ENCODE results near the gene CSF2.
"Not testable (repeated sequence)": the region's sequence is repeated elsewhere in the genome, so short reads cannot be mapped to it uniquely, and the experiment has no call there.

CSF2 gene

DNA sequence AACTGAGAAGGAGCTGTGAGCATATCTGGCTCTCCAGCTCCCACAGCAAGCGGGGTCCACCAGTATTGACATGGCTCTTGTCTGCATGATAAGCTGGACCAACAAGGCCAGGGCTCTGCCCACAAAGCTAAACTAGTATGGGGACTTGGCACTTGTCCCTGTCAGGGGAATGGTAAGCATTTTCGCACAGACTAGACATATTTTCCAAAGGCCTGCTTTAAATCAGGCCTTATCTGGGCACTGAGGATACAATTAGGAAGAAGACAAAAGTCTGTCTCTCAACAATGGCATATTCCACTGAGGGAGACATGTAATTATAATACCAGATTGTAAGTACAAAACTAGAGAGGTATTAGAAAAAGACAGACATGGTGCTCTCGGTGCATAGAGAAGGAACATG lies 32.1 kb downstream of the CSF2 start:
- TF ChIP-seq, protein P1, sequence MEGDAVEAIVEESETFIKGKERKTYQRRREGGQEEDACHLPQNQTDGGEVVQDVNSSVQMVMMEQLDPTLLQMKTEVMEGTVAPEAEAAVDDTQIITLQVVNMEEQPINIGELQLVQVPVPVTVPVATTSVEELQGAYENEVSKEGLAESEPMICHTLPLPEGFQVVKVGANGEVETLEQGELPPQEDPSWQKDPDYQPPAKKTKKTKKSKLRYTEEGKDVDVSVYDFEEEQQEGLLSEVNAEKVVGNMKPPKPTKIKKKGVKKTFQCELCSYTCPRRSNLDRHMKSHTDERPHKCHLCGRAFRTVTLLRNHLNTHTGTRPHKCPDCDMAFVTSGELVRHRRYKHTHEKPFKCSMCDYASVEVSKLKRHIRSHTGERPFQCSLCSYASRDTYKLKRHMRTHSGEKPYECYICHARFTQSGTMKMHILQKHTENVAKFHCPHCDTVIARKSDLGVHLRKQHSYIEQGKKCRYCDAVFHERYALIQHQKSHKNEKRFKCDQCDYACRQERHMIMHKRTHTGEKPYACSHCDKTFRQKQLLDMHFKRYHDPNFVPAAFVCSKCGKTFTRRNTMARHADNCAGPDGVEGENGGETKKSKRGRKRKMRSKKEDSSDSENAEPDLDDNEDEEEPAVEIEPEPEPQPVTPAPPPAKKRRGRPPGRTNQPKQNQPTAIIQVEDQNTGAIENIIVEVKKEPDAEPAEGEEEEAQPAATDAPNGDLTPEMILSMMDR (IDR thresholded peaks at IDR 0.05; ENCODE audit: low read depth, low read length, poor library complexity, severe bottlenecking): no peak
- no peak for TF ChIP-seq EZH2phosphoT487 (IDR thresholded peaks at IDR 0.05; ENCODE audit: borderline replicate concordance, low read length)
- Histone ChIP-seq H3K4me1 (ENCODE audit: control insufficient read depth, low read length) (peaks cover 30% of the 10 kb centered on the region), H3F3A (ENCODE audit: control insufficient read depth, insufficient read depth) (no peaks in the 10 kb centered on the region), H3K27ac (ENCODE audit: low read depth, low read length) (no peak overlapping the region), H3K4me2 (ENCODE audit: low read length) (no peak overlapping the region), H3K4me3 (ENCODE audit: low read length) (no peak overlapping the region), H3K36me3 (ENCODE audit: control insufficient read depth, low read length) (no peaks in the 10 kb centered on the region), H3K79me2 (ENCODE audit: control insufficient read depth, low read length) (no peaks in the 10 kb centered on the region), H3K9me3 (ENCODE audit: control insufficient read depth, insufficient read depth, low read length) (no peaks in the 10 kb centered on the region), H4K20me1 (ENCODE audit: control insufficient read depth, insufficient read depth, low read depth, low read length) (no peaks in the 10 kb centered on the region), H3K9me2 (replicated peaks; ENCODE audit: control insufficient read depth, low read length) (no peaks in the 10 kb centered on the region), H3K27me3 (ENCODE audit: control insufficient read depth, low read length) (peaks cover 4% of the 10 kb centered on the region; the same call in 1 of the 2 replicates)

DNA sequence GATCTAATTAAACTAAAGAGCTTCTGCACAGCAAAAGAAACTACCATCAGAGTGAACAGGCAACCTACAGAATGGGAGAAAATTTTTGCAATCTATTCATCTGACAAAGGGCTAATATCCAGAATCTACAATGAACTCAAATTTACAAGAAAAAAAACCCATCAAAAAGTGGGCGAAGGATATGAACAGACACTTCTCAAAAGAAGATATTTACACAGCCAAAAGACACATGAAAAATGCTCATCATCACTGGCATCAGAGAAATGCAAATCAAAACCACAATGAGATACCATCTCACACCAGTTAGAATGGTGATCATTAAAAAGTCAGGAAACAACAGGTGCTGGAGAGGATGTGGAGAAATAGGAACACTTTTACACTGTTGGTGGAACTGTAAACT lies 34.9 kb downstream of the CSF2 start:
- H3K36me3 ChIP-seq (ENCODE audit: control insufficient read depth, low read length); H3K79me2 ChIP-seq (ENCODE audit: control insufficient read depth, low read length); H3K9me3 ChIP-seq (ENCODE audit: control insufficient read depth, insufficient read depth, low read length); H4K20me1 ChIP-seq (ENCODE audit: control insufficient read depth, insufficient read depth, low read depth, low read length); H3K9me2 ChIP-seq (replicated peaks; ENCODE audit: control insufficient read depth, low read length); H3K4me3 ChIP-seq (ENCODE audit: low read length); H3K27ac ChIP-seq (ENCODE audit: low read depth, low read length); H3K27me3 ChIP-seq (ENCODE audit: control insufficient read depth, low read length); H3K4me2 ChIP-seq (ENCODE audit: low read length); H3F3A ChIP-seq (ENCODE audit: control insufficient read depth, insufficient read depth): not testable (repeated sequence)
- peaks cover 13% of the 10 kb centered on the region for H3K4me1 ChIP-seq (ENCODE audit: control insufficient read depth, low read length)

DNA sequence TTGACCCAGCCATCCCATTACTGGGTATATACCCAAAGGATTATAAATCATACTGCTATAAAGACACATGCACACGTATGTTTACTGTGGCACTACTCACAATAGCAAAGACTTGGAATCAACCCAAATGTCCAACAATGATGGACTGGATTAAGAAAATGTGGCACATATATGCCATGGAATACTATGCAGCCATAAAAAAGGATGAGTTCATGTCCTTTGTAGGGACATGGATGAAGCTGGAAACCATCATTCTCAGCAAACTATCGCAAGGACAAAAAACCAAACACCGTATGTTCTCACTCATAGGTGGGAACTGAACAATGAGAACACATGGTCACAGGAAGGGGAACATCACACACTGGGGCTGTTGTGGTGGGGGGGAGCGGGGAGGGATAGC lies 35.4 kb downstream of the CSF2 start:
- H3K4me3 ChIP-seq (ENCODE audit: low read length); H3K4me2 ChIP-seq (ENCODE audit: low read length); H3K9me3 ChIP-seq (ENCODE audit: control insufficient read depth, insufficient read depth, low read length); H3K9me2 ChIP-seq (replicated peaks; ENCODE audit: control insufficient read depth, low read length); H3F3A ChIP-seq (ENCODE audit: control insufficient read depth, insufficient read depth); H3K36me3 ChIP-seq (ENCODE audit: control insufficient read depth, low read length); H4K20me1 ChIP-seq (ENCODE audit: control insufficient read depth, insufficient read depth, low read depth, low read length); H3K27me3 ChIP-seq (ENCODE audit: control insufficient read depth, low read length); H3K27ac ChIP-seq (ENCODE audit: low read depth, low read length); H3K4me1 ChIP-seq (ENCODE audit: control insufficient read depth, low read length); H3K79me2 ChIP-seq (ENCODE audit: control insufficient read depth, low read length): not testable (repeated sequence)

DNA sequence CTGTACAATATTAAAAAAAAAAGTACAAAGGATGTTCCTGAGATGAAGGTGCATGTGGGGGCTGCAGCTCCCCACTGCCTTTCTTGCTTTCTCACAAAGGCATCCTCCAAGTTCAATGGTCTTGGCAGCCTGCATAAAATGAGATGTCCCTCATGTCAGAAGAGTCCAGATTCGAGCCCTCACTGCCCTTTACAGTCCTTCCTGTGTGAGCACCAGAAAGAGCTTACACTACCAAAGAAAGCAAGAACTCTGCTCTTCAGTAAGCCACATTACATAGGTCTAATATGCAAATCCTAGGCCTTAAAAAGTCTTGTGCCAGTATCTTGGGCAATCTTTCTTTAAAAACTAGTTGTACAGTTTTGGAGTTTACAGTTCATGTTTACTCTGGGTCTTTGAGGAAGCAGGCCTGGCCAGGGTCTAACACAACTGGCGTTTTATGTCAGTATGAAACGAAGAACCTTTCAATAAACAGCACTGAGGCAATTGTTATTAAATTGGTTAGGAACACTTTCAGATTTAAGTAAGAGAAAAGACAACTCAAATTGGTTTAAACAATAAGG lies 36.0 kb downstream of the CSF2 start:
- Histone ChIP-seq H3K4me1 (ENCODE audit: control insufficient read depth, low read length) (peaks cover 2% of the 10 kb centered on the region), H3K9me3 (ENCODE audit: control insufficient read depth, insufficient read depth, low read length) (no peaks in the 10 kb centered on the region), H3K27me3 (ENCODE audit: control insufficient read depth, low read length) (no peaks in the 10 kb centered on the region), H3F3A (ENCODE audit: control insufficient read depth, insufficient read depth) (no peaks in the 10 kb centered on the region), H3K4me2 (ENCODE audit: low read length) (no peak overlapping the region), H3K79me2 (ENCODE audit: control insufficient read depth, low read length) (no peaks in the 10 kb centered on the region), H4K20me1 (ENCODE audit: control insufficient read depth, insufficient read depth, low read depth, low read length) (no peaks in the 10 kb centered on the region), H3K9me2 (replicated peaks; ENCODE audit: control insufficient read depth, low read length) (no peaks in the 10 kb centered on the region), H3K36me3 (ENCODE audit: control insufficient read depth, low read length) (no peaks in the 10 kb centered on the region), H3K27ac (ENCODE audit: low read depth, low read length) (no peak overlapping the region), H3K4me3 (ENCODE audit: low read length) (no peak overlapping the region)
- no peak for TF ChIP-seq EZH2phosphoT487 (IDR thresholded peaks at IDR 0.05; ENCODE audit: borderline replicate concordance, low read length)
- TF ChIP-seq, protein P1 (IDR thresholded peaks at IDR 0.05; ENCODE audit: low read depth, low read length, poor library complexity, severe bottlenecking): no peak

Data from DOHH2 (cell line).